ENCODE results near the gene LRP1B.

LRP1B gene

DNA sequence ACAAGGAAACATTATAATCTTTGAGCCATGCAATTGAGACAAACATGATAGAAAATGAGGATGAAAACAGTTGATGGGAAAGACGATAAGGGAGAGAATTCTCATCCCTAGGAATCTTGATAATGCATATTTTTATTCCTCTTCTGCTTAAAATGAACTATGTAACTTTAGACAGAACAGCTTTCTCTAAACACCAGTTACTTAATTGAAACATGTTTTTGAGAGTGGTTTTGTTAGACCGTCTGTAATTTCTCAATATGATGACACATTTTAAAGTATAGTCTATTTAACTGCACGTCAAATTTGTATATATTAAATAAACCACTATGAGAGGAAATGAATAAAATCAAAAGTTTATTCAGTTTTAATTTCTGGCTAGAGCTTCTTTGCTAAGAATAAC is 1896.7 kb downstream of the LRP1B start:
- CTCF ChIA-PET: no interaction called here
- H3K36me3 Mint-ChIP-seq: no peaks in the 10 kb centered on the region
- no peaks in the 10 kb centered on the region for H3K27me3 Mint-ChIP-seq
- H3K27ac Mint-ChIP-seq: no peak overlapping the region
- no peaks in the 10 kb centered on the region for H3K9me3 Mint-ChIP-seq
- DNase-seq: no peak
- H3K4me1 Mint-ChIP-seq: no peaks in the 10 kb centered on the region
- H3K4me3 Mint-ChIP-seq: no peak overlapping the region

- Mint-ChIP-seq H3K27me3 (no peaks in the 10 kb centered on the region), H3K4me1 (no peaks in the 10 kb centered on the region), H3K4me3 (no peak overlapping the region), H3K36me3 (no peaks in the 10 kb centered on the region), H3K27ac (no peak overlapping the region), H3K9me3 (peaks cover 9% of the 10 kb centered on the region)
- DNase-seq: no peak
- CTCF ChIA-PET: no interaction called here
Measured at GRCh38 chr2:140210963-140211362, 1919.9 kb downstream of the LRP1B start.

DNA sequence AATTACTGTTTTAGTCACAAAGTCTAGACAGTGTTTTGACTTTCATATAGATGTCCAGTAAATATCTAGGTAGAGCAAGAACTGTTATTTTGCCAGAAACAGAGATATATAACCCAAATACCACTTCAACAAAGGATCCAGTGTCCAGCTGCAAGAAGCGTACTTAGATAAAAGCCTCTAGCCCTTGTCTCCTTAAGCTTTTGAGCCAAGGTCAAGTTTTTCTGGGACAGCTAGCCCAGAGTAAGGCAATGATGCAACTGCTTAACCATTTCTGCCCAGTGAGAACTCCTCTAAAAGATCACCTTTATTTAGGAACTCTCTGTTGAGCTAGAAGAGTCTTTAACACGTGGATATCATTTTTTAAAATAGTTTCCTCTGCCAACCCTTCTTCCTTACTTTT is 1925.7 kb downstream of the LRP1B start:
- CTCF ChIA-PET: no interaction called here
- Mint-ChIP-seq H3K27me3 (no peaks in the 10 kb centered on the region), H3K27ac (no peak overlapping the region), H3K9me3 (peaks cover 7% of the 10 kb centered on the region), H3K4me3 (no peak overlapping the region), H3K4me1 (no peaks in the 10 kb centered on the region), H3K36me3 (no peaks in the 10 kb centered on the region)
- DNase-seq: no peak

- Mint-ChIP-seq H3K27ac (no peak overlapping the region), H3K27me3 (no peaks in the 10 kb centered on the region), H3K4me3 (no peak overlapping the region), H3K36me3 (no peaks in the 10 kb centered on the region), H3K9me3 (peaks cover 7% of the 10 kb centered on the region), H3K4me1 (no peaks in the 10 kb centered on the region)
- CTCF ChIA-PET: no interaction called here
- no peak for DNase-seq
Measured at GRCh38 chr2:140203347-140203746, 1927.5 kb downstream of the LRP1B start.

DNA sequence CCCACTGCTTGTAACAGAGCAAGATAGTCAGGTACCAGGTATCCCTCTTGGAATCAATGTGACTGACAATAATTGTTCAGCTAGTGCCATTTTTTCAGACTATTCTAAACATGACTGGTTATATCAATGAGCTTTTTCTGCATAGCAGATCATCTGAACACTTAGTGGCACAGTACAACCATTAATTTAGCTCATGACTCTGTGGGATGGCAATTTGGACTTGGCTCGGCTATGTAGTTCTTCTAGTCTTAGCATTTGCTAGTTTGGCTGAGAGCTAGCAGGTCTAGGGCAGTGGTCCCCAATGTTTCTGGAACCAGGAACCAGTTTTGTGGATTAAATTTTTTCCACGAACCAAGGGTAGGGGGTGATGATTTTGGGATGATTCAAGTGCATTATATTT is 1929.2 kb downstream of the LRP1B start:
- no peak overlapping the region for H3K4me3 Mint-ChIP-seq

GRCh38 chr2:140200764-140201163 is 1930.1 kb downstream of the LRP1B start:
- no peak for DNase-seq
- Mint-ChIP-seq H3K4me1 (no peaks in the 10 kb centered on the region), H3K36me3 (no peaks in the 10 kb centered on the region), H3K4me3 (no peak overlapping the region), H3K27me3 (no peaks in the 10 kb centered on the region), H3K27ac (no peak overlapping the region), H3K9me3 (peaks cover 11% of the 10 kb centered on the region)
- CTCF ChIA-PET: no interaction called here

More for the DNA sequence above, 1929.2 kb downstream of the LRP1B start:
- H3K36me3 Mint-ChIP-seq: no peaks in the 10 kb centered on the region
- no peaks in the 10 kb centered on the region for H3K4me1 Mint-ChIP-seq
- CTCF ChIA-PET: no interaction called here
- no peak for DNase-seq
- H3K9me3 Mint-ChIP-seq: peaks cover 13% of the 10 kb centered on the region
- no peaks in the 10 kb centered on the region for H3K27me3 Mint-ChIP-seq
- no peak overlapping the region for H3K27ac Mint-ChIP-seq

GRCh38 chr2:140200307-140200706 is 1930.5 kb downstream of the LRP1B start:
- Mint-ChIP-seq H3K27ac (no peak overlapping the region), H3K36me3 (no peaks in the 10 kb centered on the region), H3K4me3 (no peak overlapping the region), H3K27me3 (no peaks in the 10 kb centered on the region), H3K4me1 (no peaks in the 10 kb centered on the region), H3K9me3 (peaks cover 11% of the 10 kb centered on the region)
- CTCF ChIA-PET: no interaction called here
- no peak for DNase-seq

DNA sequence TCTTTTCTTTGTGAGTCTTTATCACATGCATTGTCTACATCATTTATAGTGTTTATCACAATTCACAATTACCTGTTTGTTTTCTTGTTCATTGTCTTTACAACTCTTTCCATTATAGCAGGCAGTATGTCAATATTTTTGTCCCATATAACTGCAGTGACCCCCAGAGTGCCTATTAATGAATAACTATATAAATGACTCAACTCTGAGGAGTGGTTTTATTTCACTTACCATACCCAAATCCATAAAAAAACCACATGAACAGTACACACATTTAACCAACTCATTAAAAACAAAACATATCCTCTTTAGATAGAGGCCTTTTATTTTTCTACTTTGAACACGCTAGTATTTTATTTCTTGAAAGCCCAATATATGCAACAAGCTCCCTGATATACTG is 1931.5 kb downstream of the LRP1B start:
- Mint-ChIP-seq H3K4me3 (no peak overlapping the region), H3K9me3 (peaks cover 11% of the 10 kb centered on the region), H3K36me3 (no peaks in the 10 kb centered on the region), H3K4me1 (no peaks in the 10 kb centered on the region), H3K27me3 (no peaks in the 10 kb centered on the region), H3K27ac (no peak overlapping the region)
- no peak for DNase-seq
- CTCF ChIA-PET: no interaction called here

DNA sequence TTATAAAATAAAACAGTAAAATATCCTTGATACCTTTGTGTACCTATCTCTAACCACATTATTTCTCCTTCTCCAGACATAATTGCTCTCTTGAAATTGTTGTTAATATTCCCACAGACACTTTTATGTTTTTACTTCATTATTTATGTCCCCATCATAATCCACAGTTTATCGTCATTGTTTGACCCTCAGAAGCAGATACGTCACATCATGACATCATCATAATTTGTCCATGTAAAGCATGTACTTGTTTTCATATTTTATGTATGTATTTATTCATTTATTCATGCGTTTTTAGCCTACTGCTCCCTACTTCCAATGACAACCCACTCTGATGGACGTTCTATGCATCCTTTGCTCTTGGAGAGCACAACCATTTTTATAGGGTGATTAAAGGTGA is 1943.7 kb downstream of the LRP1B start:
- Mint-ChIP-seq H3K36me3 (no peaks in the 10 kb centered on the region), H3K9me3 (no peaks in the 10 kb centered on the region), H3K4me3 (no peak overlapping the region), H3K27me3 (no peaks in the 10 kb centered on the region), H3K27ac (no peak overlapping the region), H3K4me1 (no peaks in the 10 kb centered on the region)
- no peak for DNase-seq
- CTCF ChIA-PET: no interaction called here

DNA sequence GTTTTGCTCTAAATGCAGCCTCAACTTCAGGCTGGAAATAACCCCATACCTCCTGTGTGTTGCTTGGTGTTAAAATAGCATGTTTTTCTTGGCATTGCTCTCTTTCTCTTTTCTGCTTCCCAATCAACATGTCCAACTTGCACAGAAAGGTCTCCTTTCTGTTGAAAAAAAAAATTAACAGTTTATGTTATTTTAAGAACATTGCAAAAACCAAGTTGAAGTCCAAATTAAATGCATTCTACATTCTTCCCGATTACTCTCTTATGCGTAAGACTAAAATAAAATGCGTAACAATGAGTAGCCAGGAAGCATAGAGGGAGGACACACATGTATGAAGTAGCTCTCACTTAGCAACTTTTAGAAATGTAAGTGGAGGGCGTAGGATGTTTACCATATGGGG is 1944.5 kb downstream of the LRP1B start:
- no peaks in the 10 kb centered on the region for H3K9me3 Mint-ChIP-seq
- CTCF ChIA-PET: no interaction called here
- no peaks in the 10 kb centered on the region for H3K27me3 Mint-ChIP-seq
- H3K4me1 Mint-ChIP-seq: no peaks in the 10 kb centered on the region
- no peak overlapping the region for H3K4me3 Mint-ChIP-seq
- no peaks in the 10 kb centered on the region for H3K36me3 Mint-ChIP-seq
- no peak for DNase-seq
- no peak overlapping the region for H3K27ac Mint-ChIP-seq

- Mint-ChIP-seq H3K27me3 (no peaks in the 10 kb centered on the region), H3K4me1 (no peaks in the 10 kb centered on the region), H3K9me3 (peaks cover 4% of the 10 kb centered on the region), H3K4me3 (no peak overlapping the region), H3K27ac (no peak overlapping the region), H3K36me3 (no peaks in the 10 kb centered on the region)
- no peak for DNase-seq
- CTCF ChIA-PET: no interaction called here
Measured at GRCh38 chr2:140185076-140185475, 1945.7 kb downstream of the LRP1B start.

GRCh38 chr2:140183056-140183765 is 1947.6 kb downstream of the LRP1B start:
- H3K9me3 Mint-ChIP-seq: peaks cover 4% of the 10 kb centered on the region
- no peak overlapping the region for H3K4me3 Mint-ChIP-seq
- no peak for DNase-seq
- H3K36me3 Mint-ChIP-seq: no peaks in the 10 kb centered on the region
- H3K27me3 Mint-ChIP-seq: no peaks in the 10 kb centered on the region
- no peaks in the 10 kb centered on the region for H3K4me1 Mint-ChIP-seq
- no peak overlapping the region for H3K27ac Mint-ChIP-seq
- CTCF ChIA-PET: no interaction called here

Measured in activated naive CD4-positive, alpha-beta T cell treated with anti-CD3 and anti-CD28 coated beads, Interleukin-2, amount 10 ng/mL, durations not matched to agents 7 days and 5 days (primary cell).